Keratinocyte (primary cell): Measurements from ENCODE around the gene GLE1. TPM values are rescaled to one million over a fixed set of nuclear protein-coding genes. Genes with fewer than 3 reads are reported as not detected.
A peak's percentile ranks its signal among the peaks of the same experiment; 100 is the strongest.
"Not testable (repeated sequence)": the region's sequence is repeated elsewhere in the genome, so short reads cannot be mapped to it uniquely, and the experiment has no call there.

Experiments used
- DNase-seq: peaks from one replicate; pipeline ENCODE4 v3.0.0-alpha.2; 2011; ENCODE audit warnings: low read depth, missing footprints, low spot score
- FAIRE-seq: peaks from 2 replicates; lab custom pipeline; 2011; peaks lifted over from hg19 to GRCh38; lab: Jason Lieb, UNC
- H2AFZ ChIP-seq: 2 replicates; pipeline ENCODE4 v1.6.0; 2012; ENCODE audit warnings: low read length, control low read depth, inconsistent platforms; ENCODE audit not compliant: control insufficient read depth
- H3K27ac ChIP-seq: 2 replicates; pipeline ENCODE4 v1.5.1; 2011; ENCODE audit warnings: low read length; ENCODE audit not compliant: control insufficient read depth, insufficient read depth
- H3K27me3 ChIP-seq: 3 replicates; pipeline ENCODE4 v1.6.0; 2011; ENCODE audit warnings: low read length; ENCODE audit not compliant: control insufficient read depth, insufficient read depth; ENCODE audit errors: extremely low read depth
- H3K36me3 ChIP-seq, 2 experiments: 2 replicates in 1 of 2; 3 replicates in 1 of 2; pipeline ENCODE4 v1.5.1; 2011; ENCODE audit warnings: low read length in 2 of 2, mild to moderate bottlenecking in 1 of 2; ENCODE audit not compliant: control insufficient read depth in 2 of 2, insufficient read depth in 2 of 2; ENCODE audit errors: extremely low read depth in 1 of 2
- H3K4me1 ChIP-seq: 3 replicates; pipeline ENCODE4 v1.5.1; 2011; ENCODE audit warnings: low read length; ENCODE audit not compliant: control insufficient read depth, insufficient read depth; ENCODE audit errors: extremely low read depth
- H3K4me2 ChIP-seq: 3 replicates; pipeline ENCODE4 v1.6.0; 2011; ENCODE audit warnings: low read depth, low read length; ENCODE audit not compliant: control insufficient read depth, insufficient read depth; ENCODE audit errors: extremely low read depth
- H3K4me3 ChIP-seq, 3 experiments: fragments of 200-600 bp in 1 of 3; sonication (generic) in 1 of 3; 2 replicates in 2 of 3; 3 replicates in 1 of 3; pipeline ENCODE4 v1.5.1; 2011 to 2016; ENCODE audit warnings: low read length in 3 of 3, mild to moderate bottlenecking in 3 of 3, control low read depth in 2 of 3, inconsistent platforms in 1 of 3, low read depth in 1 of 3, mixed read lengths in 1 of 3, mixed run types in 1 of 3, moderate library complexity in 1 of 3; ENCODE audit not compliant: control insufficient read depth in 2 of 3, insufficient read depth in 2 of 3; ENCODE audit errors: extremely low read depth in 1 of 3
- H3K79me2 ChIP-seq: 2 replicates; pipeline ENCODE4 v1.6.0; 2012; ENCODE audit warnings: low read length; ENCODE audit not compliant: control insufficient read depth, insufficient read depth
- H3K9ac ChIP-seq: 3 replicates; pipeline ENCODE4 v1.6.0; 2011; ENCODE audit warnings: low read length; ENCODE audit not compliant: control insufficient read depth, insufficient read depth; ENCODE audit errors: extremely low read depth
- H3K9me1 ChIP-seq: 3 replicates; pipeline ENCODE4 v1.6.0; 2011; ENCODE audit warnings: low read length; ENCODE audit not compliant: control insufficient read depth, insufficient read depth; ENCODE audit errors: extremely low read depth
- H3K9me3 ChIP-seq: 2 replicates; pipeline ENCODE4 v1.5.1; 2012; ENCODE audit warnings: low read depth, low read length; ENCODE audit not compliant: control insufficient read depth
- H4K20me1 ChIP-seq: 3 replicates; pipeline ENCODE4 v1.6.0; 2011; ENCODE audit warnings: low read length; ENCODE audit not compliant: control insufficient read depth, insufficient read depth; ENCODE audit errors: extremely low read depth
- CTCF ChIP-seq, 3 experiments: IDR thresholded peaks in 1 of 3; conservative IDR thresholded peaks in 1 of 3; optimal IDR thresholded peaks in 1 of 3; 2 replicates in 2 of 3; 3 replicates in 1 of 3; pipeline versions ENCODE3 to v1.5.1; 2011; ENCODE audit warnings: low read length in 3 of 3, mild to moderate bottlenecking in 3 of 3, moderate library complexity in 2 of 3, control low read depth in 1 of 3, inconsistent platforms in 1 of 3; ENCODE audit not compliant: insufficient read depth in 2 of 3; ENCODE audit errors: extremely low read depth in 1 of 3
- EZH2 ChIP-seq: IDR thresholded peaks from one replicate; pipeline ENCODE4 v1.6.1; 2012; ENCODE audit warnings: inconsistent platforms, mild to moderate bottlenecking, low read length, moderate library complexity
- dilution Hi-C: fragments of 300-500 bp; cut with MboI; formaldehyde crosslinking; loops from one replicate; pipeline ENCODE4 v1.7.0; 2020; ENCODE audit warnings: low sequenced_read_pairs; ENCODE audit not compliant: extremely low pct_ligation_motif_present
- polyA plus RNA-seq, 5 experiments: library from polyadenylated mRNA; depleted of rRNA in 3 of 5; stranded (reverse) in 3 of 5; stranded (forward) in 1 of 5; unstranded in 1 of 5; fragments of >200 nt; gene quantifications; 1 replicate in 1 of 5; 2 replicates in 3 of 5; 3 replicates in 1 of 5; pipeline versions ENCODE4 v1.2.1 to v1.2.3, GENCODE V29; 2011 to 2012; ENCODE audit warnings: missing spikeins in 2 of 5, low read depth in 1 of 5, low replicate concordance in 1 of 5

Gene GLE1
- polyA plus RNA-seq, 1 donor (not counting 4 experiments of a cell fraction or from before 2014, with no cell fraction given), result 28.3 TPM

- peak overlapping the region; percentile 66 for H2AFZ ChIP-seq
- DNase-seq (no peak), FAIRE-seq (no peak)
- no peaks in the 10 kb centered on the region for H4K20me1 ChIP-seq
- H3K9me1 ChIP-seq, result no peaks in the 10 kb centered on the region
- peak overlapping the region; percentile 1 to 99 (median 98) for H3K4me3 ChIP-seq
- no peaks in the 10 kb centered on the region for H3K9me3 ChIP-seq
- peak overlapping the region; percentile 98 for H3K4me2 ChIP-seq
- peak overlapping the region; percentile 97 for H3K9ac ChIP-seq
- peaks cover 5 to 20% of the 10 kb centered on the region in 2 experiments for H3K36me3 ChIP-seq
- H3K27ac ChIP-seq, result peak overlapping the region; percentile 40
- dilution Hi-C loops, result no loop called here
- H3K79me2 ChIP-seq, result peaks cover 28% of the 10 kb centered on the region
- no peaks in the 10 kb centered on the region for H3K27me3 ChIP-seq
- TF ChIP-seq EZH2 (no peak), CTCF (optimal IDR thresholded peaks at IDR 0.05 in 1 of 3, IDR thresholded peaks at IDR 0.05 in 1 of 3, conservative IDR thresholded peaks at IDR 0.05 in 1 of 3; ENCODE audit: extremely low read depth in 1 of 3, insufficient read depth in 2 of 3, low read length in 3 of 3) (no peak)
- H3K4me1 ChIP-seq, result peaks cover 17% of the 10 kb centered on the region
These were observed 649 bp upstream of the GLE1 start for GRCh38 chr9:128503870-128504269.

GRCh38 chr9:128505414-128505765 is 871 bp downstream of the GLE1 start:
- H3K9ac ChIP-seq, result peak overlapping the region; percentile 97
- H2AFZ ChIP-seq, result peak overlapping the region; percentile 97
- dilution Hi-C loops, result no loop called here
- H3K79me2 ChIP-seq, result peaks cover 28% of the 10 kb centered on the region
- no peak for TF ChIP-seq CTCF (optimal IDR thresholded peaks at IDR 0.05 in 1 of 3, IDR thresholded peaks at IDR 0.05 in 1 of 3, conservative IDR thresholded peaks at IDR 0.05 in 1 of 3; ENCODE audit: extremely low read depth in 1 of 3, insufficient read depth in 2 of 3, low read length in 3 of 3)
- no peak for TF ChIP-seq EZH2
- no peaks in the 10 kb centered on the region for H3K9me1 ChIP-seq
- peak overlapping the region; percentile 68 to 99 (median 98) for H3K4me3 ChIP-seq
- peak overlapping the region; percentile 98 for H3K4me2 ChIP-seq
- DNase-seq, result no peak
- peak overlapping the region; percentile 90 for H3K27ac ChIP-seq
- H3K27me3 ChIP-seq, result no peaks in the 10 kb centered on the region
- FAIRE-seq, result no peak
- peaks cover 17% of the 10 kb centered on the region for H3K4me1 ChIP-seq
- no peaks in the 10 kb centered on the region for H3K9me3 ChIP-seq
- no peaks in the 10 kb centered on the region for H4K20me1 ChIP-seq
- peaks cover 6 to 19% of the 10 kb centered on the region in 2 experiments for H3K36me3 ChIP-seq

GRCh38 chr9:128505906-128506305 is 1.4 kb downstream of the GLE1 start:
- Histone ChIP-seq H3K4me1 (peaks cover 17% of the 10 kb centered on the region), H3K27ac (peak overlapping the region; percentile 90), H3K4me3 (peak overlapping the region in 2 of 3 experiments; percentile 98 to 99), H3K9ac (peak overlapping the region; percentile 97), H3K79me2 (peaks cover 28% of the 10 kb centered on the region), H3K4me2 (peak overlapping the region; percentile 98), H3K36me3 (peaks cover 6 to 15% of the 10 kb centered on the region in 2 experiments)
- H4K20me1 ChIP-seq, H3K9me1 ChIP-seq, DNase-seq, H3K27me3 ChIP-seq, H3K9me3 ChIP-seq, FAIRE-seq, dilution Hi-C loops, H2AFZ ChIP-seq: not testable (repeated sequence)
